ENCODE results near the gene FRMD4A. TPM values are rescaled to one million over a fixed set of nuclear protein-coding genes. Genes with fewer than 3 reads are reported as not detected.

The FRMD4A gene
- total RNA-seq, 4 donors from 2014 or later = 5.6 to 34.1 (median 19.4) TPM

GRCh38 chr10:13853854-13854253, 476.9 kb downstream of the FRMD4A start:
- Histone ChIP-seq H3K4me1 (no peaks in the 10 kb centered on the region), H3K27ac (peak overlapping the region; percentile 52 to 53), H3K36me3 (no peaks in the 10 kb centered on the region), H3K9me3 (no peaks in the 10 kb centered on the region), H3K27me3 (no peaks in the 10 kb centered on the region), H3K4me3 (no peak overlapping the region)
- peak in 1 of 2 donors; percentile 33 for DNase-seq
- TF ChIP-seq POLR2A (IDR thresholded peaks at IDR 0.05) (no peak), CTCF (IDR thresholded peaks at IDR 0.05) (no peak)
- intact Hi-C loops (cut with DNase I; ENCODE audit: low total_unique reads) = no loop called here

- Histone ChIP-seq H3K9me3 (no peaks in the 10 kb centered on the region), H3K27me3 (no peaks in the 10 kb centered on the region), H3K36me3 (no peaks in the 10 kb centered on the region), H3K27ac (peak overlapping the region in 1 of 2 donors; percentile 52), H3K4me1 (no peaks in the 10 kb centered on the region), H3K4me3 (no peak overlapping the region)
- TF ChIP-seq POLR2A (IDR thresholded peaks at IDR 0.05) (no peak), CTCF (IDR thresholded peaks at IDR 0.05) (no peak)
- intact Hi-C loops (cut with DNase I; ENCODE audit: low total_unique reads) = no loop called here
- DNase-seq = no peak
Observed at GRCh38 chr10:13852872-13853271, 477.9 kb downstream of the FRMD4A start.

- Histone ChIP-seq H3K4me3 (no peak overlapping the region), H3K36me3 (no peaks in the 10 kb centered on the region), H3K9me3 (no peaks in the 10 kb centered on the region), H3K4me1 (no peaks in the 10 kb centered on the region), H3K27me3 (no peaks in the 10 kb centered on the region), H3K27ac (no peak overlapping the region)
- intact Hi-C loops (cut with DNase I; ENCODE audit: low total_unique reads) = no loop called here
- TF ChIP-seq POLR2A (IDR thresholded peaks at IDR 0.05) (no peak), CTCF (IDR thresholded peaks at IDR 0.05) (no peak)
- no peak for DNase-seq
Observed at GRCh38 chr10:13851906-13852305, 478.8 kb downstream of the FRMD4A start.

GRCh38 chr10:13848520-13849445, 481.9 kb downstream of the FRMD4A start:
- no peak overlapping the region for H3K4me3 ChIP-seq
- DNase-seq = no peak
- no peak overlapping the region for H3K27ac ChIP-seq
- intact Hi-C loops (cut with DNase I; ENCODE audit: low total_unique reads) = no loop called here
- no peaks in the 10 kb centered on the region for H3K36me3 ChIP-seq
- H3K27me3 ChIP-seq = no peaks in the 10 kb centered on the region
- no peak for TF ChIP-seq CTCF (IDR thresholded peaks at IDR 0.05)
- TF ChIP-seq POLR2A (IDR thresholded peaks at IDR 0.05) = no peak
- H3K4me1 ChIP-seq = no peaks in the 10 kb centered on the region
- no peaks in the 10 kb centered on the region for H3K9me3 ChIP-seq

- TF ChIP-seq CTCF (IDR thresholded peaks at IDR 0.05) (no peak), POLR2A (IDR thresholded peaks at IDR 0.05) (no peak)
- H3K27me3 ChIP-seq = no peaks in the 10 kb centered on the region
- H3K4me1 ChIP-seq = no peaks in the 10 kb centered on the region
- no peak overlapping the region for H3K4me3 ChIP-seq
- no peaks in the 10 kb centered on the region for H3K9me3 ChIP-seq
- intact Hi-C loops (cut with DNase I; ENCODE audit: low total_unique reads) = no loop called here
- H3K27ac ChIP-seq = no peak overlapping the region
- no peaks in the 10 kb centered on the region for H3K36me3 ChIP-seq
- no peak for DNase-seq
Observed at GRCh38 chr10:13847201-13847631, 483.5 kb downstream of the FRMD4A start.

Measured in uterus (tissue), 4 donors.